VCaP (cell line): ENCODE measurements around the gene ANXA2R.
"Not testable (repeated sequence)": the region's sequence is repeated elsewhere in the genome, so short reads cannot be mapped to it uniquely, and the experiment has no call there.

Experiments
- H3K27ac ChIP-seq: fragments of 450-650 bp; 2 replicates; pipeline ENCODE4 v1.5.1; 2017
- TF ChIP-seq, protein P1 (sequence below): fragments of 450-650 bp; conservative IDR thresholded peaks from 2 replicates; pipeline ENCODE4 v1.5.1; 2017; ENCODE audit warnings: mild to moderate bottlenecking, moderate library complexity

Gene ANXA2R

DNA sequence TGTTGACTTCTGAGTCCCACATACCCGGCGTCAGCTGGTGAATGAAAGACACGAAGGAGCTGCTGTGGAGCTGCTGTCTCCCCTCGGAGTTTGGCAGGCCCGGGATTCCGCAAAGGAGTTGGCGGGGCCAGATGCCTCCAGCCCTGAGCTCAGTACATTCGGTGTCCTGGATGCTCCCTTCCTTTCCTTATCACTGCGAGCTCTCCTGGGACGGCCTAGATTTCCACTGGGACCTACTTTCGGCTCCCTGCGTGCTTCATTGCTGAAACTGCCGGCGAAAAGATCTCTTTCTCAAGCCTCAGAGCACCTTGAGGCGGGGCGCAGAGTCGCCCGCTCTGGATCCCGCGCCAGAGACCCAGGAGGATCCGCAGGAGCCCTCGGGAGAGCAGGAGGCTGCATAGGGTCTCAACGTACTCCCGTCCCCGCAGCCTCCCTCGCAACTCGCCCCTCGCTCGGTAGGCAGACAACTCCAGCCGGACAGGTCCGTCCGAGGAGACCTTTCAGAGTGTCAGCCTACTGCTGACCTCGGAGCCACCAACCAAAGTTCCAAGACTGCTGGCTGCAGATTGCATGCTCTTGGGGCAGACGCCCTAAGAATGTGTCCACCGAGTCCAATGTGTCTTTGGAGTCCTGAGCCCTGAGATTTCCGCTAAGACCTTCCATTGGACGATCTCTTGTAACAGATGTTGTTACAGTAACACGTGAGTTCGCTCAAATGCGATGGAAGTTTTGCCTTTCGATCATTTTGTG lies 6.1 kb downstream of the ANXA2R start:
- TF ChIP-seq, protein P1, sequence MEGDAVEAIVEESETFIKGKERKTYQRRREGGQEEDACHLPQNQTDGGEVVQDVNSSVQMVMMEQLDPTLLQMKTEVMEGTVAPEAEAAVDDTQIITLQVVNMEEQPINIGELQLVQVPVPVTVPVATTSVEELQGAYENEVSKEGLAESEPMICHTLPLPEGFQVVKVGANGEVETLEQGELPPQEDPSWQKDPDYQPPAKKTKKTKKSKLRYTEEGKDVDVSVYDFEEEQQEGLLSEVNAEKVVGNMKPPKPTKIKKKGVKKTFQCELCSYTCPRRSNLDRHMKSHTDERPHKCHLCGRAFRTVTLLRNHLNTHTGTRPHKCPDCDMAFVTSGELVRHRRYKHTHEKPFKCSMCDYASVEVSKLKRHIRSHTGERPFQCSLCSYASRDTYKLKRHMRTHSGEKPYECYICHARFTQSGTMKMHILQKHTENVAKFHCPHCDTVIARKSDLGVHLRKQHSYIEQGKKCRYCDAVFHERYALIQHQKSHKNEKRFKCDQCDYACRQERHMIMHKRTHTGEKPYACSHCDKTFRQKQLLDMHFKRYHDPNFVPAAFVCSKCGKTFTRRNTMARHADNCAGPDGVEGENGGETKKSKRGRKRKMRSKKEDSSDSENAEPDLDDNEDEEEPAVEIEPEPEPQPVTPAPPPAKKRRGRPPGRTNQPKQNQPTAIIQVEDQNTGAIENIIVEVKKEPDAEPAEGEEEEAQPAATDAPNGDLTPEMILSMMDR: no peak
- no peak overlapping the region for H3K27ac ChIP-seq

DNA sequence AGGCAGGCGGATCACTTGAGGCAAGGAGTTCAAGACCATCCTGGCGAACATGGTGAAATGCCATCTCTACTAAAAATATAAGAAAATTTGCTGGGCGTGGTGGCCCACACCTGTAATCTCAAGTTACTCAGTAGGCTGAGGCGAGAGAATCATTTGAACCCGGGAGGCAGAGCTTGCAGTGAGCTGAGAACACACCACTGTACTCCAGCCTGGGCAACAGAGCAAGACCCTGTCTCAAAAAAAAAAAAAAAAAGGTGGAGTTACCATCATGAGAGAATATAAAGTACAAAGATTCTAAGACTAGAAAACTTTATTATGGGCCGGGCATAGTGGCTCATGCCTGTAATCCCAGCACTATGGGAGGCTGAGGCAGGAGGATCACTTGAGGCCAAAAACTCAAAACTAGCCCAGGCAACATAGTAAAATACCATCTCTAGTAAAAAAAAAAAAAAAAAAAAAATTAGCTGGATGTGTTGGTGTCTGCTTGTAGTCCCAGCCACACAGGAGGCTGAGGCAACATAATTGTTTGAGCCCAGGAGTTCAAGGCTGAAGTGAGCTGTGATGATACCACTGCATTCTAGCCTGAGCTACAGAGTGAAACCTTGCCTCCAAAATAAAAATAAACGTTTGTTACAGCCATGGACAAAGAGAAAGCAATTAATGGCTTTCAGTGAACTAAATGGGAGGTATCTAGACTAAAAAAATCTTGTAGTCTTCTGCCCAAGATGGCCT lies 12.9 kb downstream of the ANXA2R start:
- TF ChIP-seq, protein P1: no peak
- no peak overlapping the region for H3K27ac ChIP-seq

DNA sequence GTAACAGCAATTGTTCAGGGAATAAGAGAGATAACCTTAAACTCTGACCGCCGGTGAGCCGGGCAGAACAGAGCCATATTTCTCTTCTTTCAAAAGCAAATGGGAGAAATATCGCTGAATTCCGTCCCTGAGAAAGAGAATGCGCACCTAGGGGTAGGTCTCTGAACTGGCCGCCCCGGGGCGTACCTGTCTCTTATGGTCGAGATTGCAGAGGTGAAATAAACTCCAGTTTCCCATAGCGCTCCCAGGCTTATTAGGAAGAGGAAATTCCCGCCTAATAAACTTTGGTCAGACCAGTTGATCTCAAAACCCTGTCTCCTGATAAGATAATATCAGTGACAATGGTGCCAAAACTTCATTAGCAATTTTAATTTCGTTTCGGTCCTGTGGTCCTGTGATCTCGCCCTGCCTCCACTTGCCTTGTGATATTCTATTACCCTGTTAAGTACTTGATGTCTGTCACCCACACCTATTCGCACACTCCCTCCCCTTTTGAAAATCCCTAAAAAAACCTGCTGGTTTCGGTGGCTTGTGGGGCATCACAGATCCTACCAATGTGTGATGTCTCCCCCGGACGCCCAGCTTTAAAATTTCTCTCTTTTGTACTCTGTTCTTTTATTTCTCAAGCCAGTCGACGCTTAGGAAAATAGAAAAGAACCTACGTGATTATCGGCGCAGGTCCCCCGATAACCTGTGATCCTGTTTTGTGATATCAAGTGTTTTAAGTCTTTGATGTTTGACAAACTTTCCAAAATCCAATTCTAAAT lies 14.8 kb downstream of the ANXA2R start:
- H3K27ac ChIP-seq: not testable (repeated sequence)

DNA sequence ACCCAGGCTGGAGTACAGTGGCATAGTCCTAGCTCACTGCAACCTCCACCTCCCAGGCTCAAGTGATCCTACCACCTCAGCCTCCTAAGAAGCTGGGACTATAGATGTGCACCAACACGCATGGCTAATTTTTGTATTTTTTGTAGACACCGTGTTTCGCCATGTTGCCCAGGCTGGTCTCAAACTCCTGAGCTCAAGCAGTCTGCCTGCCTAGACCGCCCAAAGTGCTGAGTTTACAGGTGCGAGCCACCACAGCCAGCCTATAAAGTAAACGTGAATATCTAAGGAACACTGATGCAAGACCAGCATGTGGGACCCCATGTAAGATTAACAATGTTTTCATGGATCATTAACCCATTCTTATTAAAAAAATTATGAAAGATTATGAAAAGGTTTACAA lies 15.9 kb downstream of the ANXA2R start:
- H3K27ac ChIP-seq: no peak overlapping the region
- TF ChIP-seq, protein P1: no peak

DNA sequence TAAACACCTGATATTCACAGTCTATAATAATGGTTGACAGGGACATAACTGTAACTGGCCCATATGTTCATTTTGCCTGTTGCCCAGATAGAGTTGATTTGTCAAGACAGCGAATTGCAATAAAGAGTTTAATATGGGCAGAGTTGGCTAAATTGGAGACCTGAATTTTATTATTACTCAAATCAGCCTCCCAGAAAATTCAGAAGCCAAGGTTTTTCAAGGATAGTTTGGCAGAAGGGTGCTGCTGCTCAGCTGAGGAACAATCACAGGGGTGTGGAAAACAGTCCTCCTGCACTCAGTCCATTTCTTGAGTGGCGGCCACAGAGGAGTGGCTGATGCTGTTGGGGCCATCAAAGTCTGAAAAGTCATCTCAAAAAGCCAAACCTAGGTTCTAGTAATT lies 19.0 kb downstream of the ANXA2R start:
- no peak overlapping the region for H3K27ac ChIP-seq
- TF ChIP-seq, protein P1: no peak

DNA sequence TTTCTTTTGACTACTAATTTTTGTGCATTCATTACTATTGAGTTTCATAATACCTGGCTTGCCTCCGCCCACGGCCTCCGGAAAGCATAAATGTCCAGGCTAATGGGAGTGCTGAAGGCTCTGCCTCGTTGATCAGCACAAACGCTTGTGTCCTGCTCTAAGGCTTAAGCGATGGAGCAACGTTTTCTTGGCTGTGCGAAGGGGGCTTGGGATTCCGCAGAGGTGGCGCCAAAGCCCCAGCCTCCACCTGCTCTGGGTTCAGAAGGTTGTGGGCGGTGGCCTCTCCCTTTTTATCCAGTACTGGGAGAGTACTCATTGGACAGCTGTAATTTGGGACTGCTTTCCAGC lies 19.7 kb downstream of the ANXA2R start:
- TF ChIP-seq, protein P1: peak; percentile 29; the same call in 1 of the 2 replicates
- H3K27ac ChIP-seq: peak overlapping the region; percentile 85

DNA sequence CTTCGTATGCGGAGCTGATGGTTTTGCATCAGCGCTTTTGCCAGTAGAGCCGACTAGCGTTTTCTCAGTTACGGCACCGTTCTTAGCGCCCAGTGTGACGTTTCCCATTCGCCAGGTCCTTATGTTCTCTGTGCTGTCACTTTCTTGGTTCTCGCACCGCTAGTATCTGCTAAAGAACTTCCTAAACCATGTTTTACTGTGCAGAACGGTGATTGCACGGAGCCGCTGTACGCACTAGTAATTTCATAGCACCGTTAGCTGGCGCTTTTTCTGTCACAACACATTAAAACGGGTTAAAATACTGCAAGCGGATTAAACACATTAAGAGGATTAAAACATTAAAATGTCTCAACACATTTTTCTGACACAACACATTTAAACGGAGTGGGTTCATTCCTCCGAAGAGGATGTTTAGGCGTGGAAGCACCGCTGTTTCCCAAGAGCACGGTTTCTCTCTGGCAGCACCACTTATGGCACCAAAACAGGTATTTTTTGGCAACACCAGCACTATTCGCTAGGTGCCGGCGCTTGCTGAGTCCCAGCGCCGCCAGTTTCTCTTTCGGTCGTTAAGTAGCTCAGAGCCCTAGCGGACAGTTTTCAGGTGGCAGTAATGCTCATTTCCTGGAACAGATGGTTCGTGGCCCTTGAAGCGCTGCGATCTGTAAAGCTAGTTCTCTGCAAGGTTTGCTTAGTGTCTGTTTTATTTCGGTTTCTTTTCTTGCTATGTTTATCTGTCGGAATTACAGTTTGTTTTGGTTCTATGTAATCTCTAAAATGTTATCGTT lies 20.3 kb downstream of the ANXA2R start:
- TF ChIP-seq, protein P1: peak; percentile 70
- peak overlapping the region; percentile 85 for H3K27ac ChIP-seq
